HFFc6 (cell line): ENCODE data around the gene REEP1. TPM values are rescaled to one million over a fixed set of nuclear protein-coding genes. Genes with fewer than 3 reads are reported as not detected.

Source experiments
- DNase-seq: peaks from one replicate; pipeline ENCODE4 v3.0.0-alpha.2; 2018
- H3K27ac Mint-ChIP-seq: 2 replicates; pipeline ENCODE4 v1.8.0; 2020; ENCODE audit warnings: mild to moderate bottlenecking, mixed read lengths
- H3K27me3 Mint-ChIP-seq: 2 replicates; pipeline ENCODE4 v1.8.0; 2021; ENCODE audit warnings: mild to moderate bottlenecking, moderate library complexity, mixed read lengths; ENCODE audit not compliant: insufficient read depth
- H3K36me3 Mint-ChIP-seq: 2 replicates; pipeline ENCODE4 v1.8.0; 2021; ENCODE audit warnings: low read depth, mixed read lengths
- H3K4me1 Mint-ChIP-seq: 2 replicates; pipeline ENCODE4 v1.8.0; 2020; ENCODE audit warnings: low read depth, mixed read lengths
- H3K4me3 Mint-ChIP-seq: 2 replicates; pipeline ENCODE4 v1.8.0; 2020; ENCODE audit warnings: mild to moderate bottlenecking, moderate library complexity, mixed read lengths
- H3K9me3 Mint-ChIP-seq: 2 replicates; pipeline ENCODE4 v1.8.0; 2020; ENCODE audit warnings: mild to moderate bottlenecking, mixed read lengths
- CTCF ChIP-seq: fragments of 200-600 bp; sonication (generic); IDR thresholded peaks from 2 replicates; pipeline ENCODE4 v1.5.0; 2021; ENCODE audit warnings: antibody characterized with exemption, mild to moderate bottlenecking
- total RNA-seq, 6 experiments: library from RNA; stranded (reverse); fragmentation: NEBNext Ultra II Directional; extraction: Animal tissue kit (Norgen Biotek cat#: 25700); gene quantifications; 2 replicates in 1 of 6; 3 replicates in 5 of 6; pipeline ENCODE4 v1.2.3, GENCODE V29; 2021

Gene REEP1
- total RNA-seq, 6 experiments from 2014 or later, result 0.07 to 0.23 (median 0.15) TPM

GRCh38 chr2:86284401-86284841, 53.0 kb downstream of the REEP1 start:
- peaks cover 30% of the 10 kb centered on the region for H3K27me3 Mint-ChIP-seq
- H3K9me3 Mint-ChIP-seq, result no peaks in the 10 kb centered on the region
- H3K4me3 Mint-ChIP-seq, result no peak overlapping the region
- H3K36me3 Mint-ChIP-seq, result no peaks in the 10 kb centered on the region
- no peaks in the 10 kb centered on the region for H3K4me1 Mint-ChIP-seq
- TF ChIP-seq CTCF, result no peak
- H3K27ac Mint-ChIP-seq, result no peak overlapping the region
- DNase-seq, result no peak

GRCh38 chr2:86283411-86284030, 53.9 kb downstream of the REEP1 start:
- TF ChIP-seq CTCF, result no peak
- Mint-ChIP-seq H3K27ac (no peak overlapping the region), H3K9me3 (no peaks in the 10 kb centered on the region), H3K36me3 (no peaks in the 10 kb centered on the region), H3K27me3 (peaks cover 37% of the 10 kb centered on the region), H3K4me3 (no peak overlapping the region), H3K4me1 (no peaks in the 10 kb centered on the region)
- DNase-seq, result no peak

GRCh38 chr2:86281066-86281700, 56.2 kb downstream of the REEP1 start:
- H3K36me3 Mint-ChIP-seq, result no peaks in the 10 kb centered on the region
- no peak for TF ChIP-seq CTCF
- H3K4me1 Mint-ChIP-seq, result no peaks in the 10 kb centered on the region
- H3K27me3 Mint-ChIP-seq, result peaks cover 33% of the 10 kb centered on the region
- H3K4me3 Mint-ChIP-seq, result no peak overlapping the region
- no peak for DNase-seq
- no peaks in the 10 kb centered on the region for H3K9me3 Mint-ChIP-seq
- H3K27ac Mint-ChIP-seq, result no peak overlapping the region

GRCh38 chr2:86280191-86280667, 57.2 kb downstream of the REEP1 start:
- H3K36me3 Mint-ChIP-seq, result no peaks in the 10 kb centered on the region
- no peak overlapping the region for H3K27ac Mint-ChIP-seq
- no peak for TF ChIP-seq CTCF
- H3K27me3 Mint-ChIP-seq, result peaks cover 30% of the 10 kb centered on the region
- H3K4me3 Mint-ChIP-seq, result no peak overlapping the region
- peaks cover 6% of the 10 kb centered on the region for H3K4me1 Mint-ChIP-seq
- DNase-seq, result no peak
- no peaks in the 10 kb centered on the region for H3K9me3 Mint-ChIP-seq

- no peak for TF ChIP-seq CTCF
- no peak overlapping the region for H3K27ac Mint-ChIP-seq
- peaks cover 21% of the 10 kb centered on the region for H3K4me1 Mint-ChIP-seq
- peaks cover 18% of the 10 kb centered on the region for H3K27me3 Mint-ChIP-seq
- DNase-seq, result no peak
- peaks cover 14% of the 10 kb centered on the region for H3K9me3 Mint-ChIP-seq
- peaks cover 15% of the 10 kb centered on the region for H3K36me3 Mint-ChIP-seq
- no peak overlapping the region for H3K4me3 Mint-ChIP-seq
Measured at GRCh38 chr2:86275962-86276361, 61.5 kb downstream of the REEP1 start.
